Measurements from ENCODE around the gene MAT1A. TPM values are rescaled to one million over a fixed set of nuclear protein-coding genes. Genes with fewer than 3 reads are reported as not detected.
"Not testable (repeated sequence)": the region's sequence is repeated elsewhere in the genome, so short reads cannot be mapped to it uniquely, and the experiment has no call there.

Gene MAT1A
- polyA plus RNA-seq, 1 experiment: not detected

- Histone ChIP-seq H3K4me3 (ENCODE audit: low read depth, low read length) (no peak overlapping the region), H3K36me3 (ENCODE audit: control insufficient read depth, insufficient read depth, low read length) (no peaks in the 10 kb centered on the region), H3K27me3 (ENCODE audit: control insufficient read depth, insufficient read depth, low read length) (no peaks in the 10 kb centered on the region)
- ChIA-PET CTCF (no interaction called here), POLR2A (no interaction called here)
- no peak for DNase-seq (ENCODE audit: low read depth)
- TF ChIP-seq CTCF (IDR thresholded peaks at IDR 0.05; ENCODE audit: insufficient read depth, low read depth, low read length): no peak
Measured at GRCh38 chr10:80319318-80319717, 29.9 kb upstream of the MAT1A start.

GRCh38 chr10:80318742-80319141 is 29.3 kb upstream of the MAT1A start:
- CTCF ChIA-PET: no interaction called here
- Histone ChIP-seq H3K27me3 (ENCODE audit: control insufficient read depth, insufficient read depth, low read length) (no peaks in the 10 kb centered on the region), H3K4me3 (ENCODE audit: low read depth, low read length) (no peak overlapping the region), H3K36me3 (ENCODE audit: control insufficient read depth, insufficient read depth, low read length) (no peaks in the 10 kb centered on the region)
- TF ChIP-seq CTCF (IDR thresholded peaks at IDR 0.05; ENCODE audit: insufficient read depth, low read depth, low read length): no peak
- POLR2A ChIA-PET: no interaction called here
- no peak for DNase-seq (ENCODE audit: low read depth)

GRCh38 chr10:80315391-80315790 is 25.9 kb upstream of the MAT1A start:
- no peaks in the 10 kb centered on the region for H3K36me3 ChIP-seq (ENCODE audit: control insufficient read depth, insufficient read depth, low read length)
- TF ChIP-seq CTCF (IDR thresholded peaks at IDR 0.05; ENCODE audit: insufficient read depth, low read depth, low read length): no peak
- POLR2A ChIA-PET: no interaction called here
- H3K4me3 ChIP-seq (ENCODE audit: low read depth, low read length): no peak overlapping the region
- H3K27me3 ChIP-seq (ENCODE audit: control insufficient read depth, insufficient read depth, low read length): no peaks in the 10 kb centered on the region
- CTCF ChIA-PET: no interaction called here
- DNase-seq (ENCODE audit: low read depth): no peak

GRCh38 chr10:80313523-80313922 is 24.1 kb upstream of the MAT1A start:
- H3K27me3 ChIP-seq (ENCODE audit: control insufficient read depth, insufficient read depth, low read length): no peaks in the 10 kb centered on the region
- DNase-seq (ENCODE audit: low read depth): no peak
- CTCF ChIA-PET: no interaction called here
- TF ChIP-seq CTCF (IDR thresholded peaks at IDR 0.05; ENCODE audit: insufficient read depth, low read depth, low read length): no peak
- POLR2A ChIA-PET: no interaction called here
- no peaks in the 10 kb centered on the region for H3K36me3 ChIP-seq (ENCODE audit: control insufficient read depth, insufficient read depth, low read length)
- no peak overlapping the region for H3K4me3 ChIP-seq (ENCODE audit: low read depth, low read length)

- DNase-seq (ENCODE audit: low read depth); CTCF ChIA-PET; H3K36me3 ChIP-seq (ENCODE audit: control insufficient read depth, insufficient read depth, low read length); H3K27me3 ChIP-seq (ENCODE audit: control insufficient read depth, insufficient read depth, low read length); POLR2A ChIA-PET; H3K4me3 ChIP-seq (ENCODE audit: low read depth, low read length): not testable (repeated sequence)
Measured at GRCh38 chr10:80305989-80306388, 16.5 kb upstream of the MAT1A start.

GRCh38 chr10:80296942-80297341 is 7.5 kb upstream of the MAT1A start:
- H3K36me3 ChIP-seq (ENCODE audit: control insufficient read depth, insufficient read depth, low read length): no peaks in the 10 kb centered on the region
- no peak for TF ChIP-seq CTCF (IDR thresholded peaks at IDR 0.05; ENCODE audit: insufficient read depth, low read depth, low read length)
- no peak overlapping the region for H3K4me3 ChIP-seq (ENCODE audit: low read depth, low read length)
- POLR2A ChIA-PET: no interaction called here
- no peaks in the 10 kb centered on the region for H3K27me3 ChIP-seq (ENCODE audit: control insufficient read depth, insufficient read depth, low read length)
- CTCF ChIA-PET: no interaction called here
- DNase-seq (ENCODE audit: low read depth): no peak
